H9 (cell line): Measurements from ENCODE around the gene MMRN2. TPM values are rescaled to one million over a fixed set of nuclear protein-coding genes. Genes with fewer than 3 reads are reported as not detected.

Source experiments
- DNase-seq: peaks from one replicate; pipeline ENCODE4 v3.0.0-alpha.2; 2017
- H2AFZ ChIP-seq: one replicate; pipeline ENCODE4 v1.6.1; 2013; ENCODE audit warnings: mild to moderate bottlenecking, low read length, control low read depth, moderate library complexity
- H2AK5ac ChIP-seq: 2 replicates; pipeline ENCODE4 v1.6.1; 2013; ENCODE audit warnings: low read length, control low read depth, mixed read lengths; ENCODE audit not compliant: insufficient read length
- H2BK120ac ChIP-seq: one replicate; pipeline ENCODE4 v1.6.1; 2013; ENCODE audit warnings: low read depth, mild to moderate bottlenecking, low read length, control low read depth, inconsistent platforms; ENCODE audit not compliant: poor library complexity, severe bottlenecking
- H2BK12ac ChIP-seq: 2 replicates; pipeline ENCODE4 v1.6.1; 2013; ENCODE audit warnings: low read length, control low read depth, mixed read lengths, low read depth; ENCODE audit not compliant: insufficient read length
- H2BK15ac ChIP-seq: 2 replicates; pipeline ENCODE4 v1.6.1; 2013; ENCODE audit warnings: low read depth, low read length, control low read depth
- H2BK20ac ChIP-seq: one replicate; pipeline ENCODE4 v1.6.1; 2013; ENCODE audit warnings: low read depth, mild to moderate bottlenecking, low read length, control low read depth, inconsistent platforms; ENCODE audit not compliant: poor library complexity, severe bottlenecking
- H2BK5ac ChIP-seq: 2 replicates; pipeline ENCODE4 v1.6.1; 2013; ENCODE audit warnings: low read length, control low read depth, mixed read lengths; ENCODE audit not compliant: insufficient read length
- H3K14ac ChIP-seq: 2 replicates; pipeline ENCODE4 v1.6.1; 2013; ENCODE audit warnings: low read length, control low read depth; ENCODE audit not compliant: insufficient read depth
- H3K18ac ChIP-seq: 2 replicates; pipeline ENCODE4 v1.6.1; 2013; ENCODE audit warnings: low read depth, mild to moderate bottlenecking, mixed read lengths, low read length, control low read depth; ENCODE audit not compliant: insufficient read length
- H3K23ac ChIP-seq: 2 replicates; pipeline ENCODE4 v1.6.1; 2013; ENCODE audit warnings: low read length, control low read depth, mixed read lengths, low read depth; ENCODE audit not compliant: insufficient read length
- H3K23me2 ChIP-seq: 2 replicates; pipeline ENCODE4 v1.6.1; 2013; ENCODE audit warnings: low read depth, mild to moderate bottlenecking, mixed read lengths, low read length, control low read depth; ENCODE audit not compliant: insufficient read length, poor library complexity, severe bottlenecking
- H3K27ac ChIP-seq: 2 replicates; pipeline ENCODE4 v1.5.1; 2013; ENCODE audit warnings: low read length, control low read depth, mixed read lengths, low read depth; ENCODE audit not compliant: insufficient read length
- H3K27me3 ChIP-seq: 2 replicates; pipeline ENCODE4 v1.6.1; 2013; ENCODE audit warnings: low read length, control low read depth, inconsistent platforms; ENCODE audit not compliant: insufficient read depth
- H3K4ac ChIP-seq: 2 replicates; pipeline ENCODE4 v1.6.1; 2013; ENCODE audit warnings: low read depth, mild to moderate bottlenecking, control low read depth, inconsistent platforms, low read length, moderate library complexity
- H3K4me1 ChIP-seq: 2 replicates; pipeline ENCODE4 v1.6.1; 2013; ENCODE audit warnings: low read length, control low read depth, inconsistent platforms; ENCODE audit not compliant: insufficient read depth
- H3K4me2 ChIP-seq: 2 replicates; pipeline ENCODE4 v1.6.1; 2013; ENCODE audit warnings: low read length, control low read depth, mixed read lengths; ENCODE audit not compliant: insufficient read length, insufficient read depth
- H3K56ac ChIP-seq: 2 replicates; pipeline ENCODE4 v1.6.1; 2013; ENCODE audit warnings: low read depth, mild to moderate bottlenecking, mixed read lengths, low read length, control low read depth; ENCODE audit not compliant: insufficient read length
- H3K79me1 ChIP-seq: 2 replicates; pipeline ENCODE4 v1.6.1; 2013; ENCODE audit warnings: low read depth, mild to moderate bottlenecking, moderate library complexity, low read length, control low read depth, inconsistent platforms; ENCODE audit not compliant: insufficient read depth, poor library complexity, severe bottlenecking
- H3K79me2 ChIP-seq: 2 replicates; pipeline ENCODE4 v1.6.1; 2013; ENCODE audit warnings: low read length, control low read depth, inconsistent platforms; ENCODE audit not compliant: insufficient read depth
- H3K9ac ChIP-seq: 2 replicates; pipeline ENCODE4 v1.6.1; 2013; ENCODE audit warnings: low read length, control low read depth, mixed read lengths; ENCODE audit not compliant: insufficient read length; ENCODE audit errors: extremely low read depth
- H3K9me3 ChIP-seq: one replicate; pipeline ENCODE4 v1.6.1; 2013; ENCODE audit warnings: low read depth, low read length, inconsistent platforms; ENCODE audit not compliant: control insufficient read depth
- H3T11ph ChIP-seq: one replicate; pipeline ENCODE4 v1.6.1; 2013; ENCODE audit warnings: mild to moderate bottlenecking, low read length, control low read depth, inconsistent platforms
- H4K20me1 ChIP-seq: one replicate; pipeline ENCODE4 v1.6.1; 2013; ENCODE audit not compliant: control insufficient read depth, insufficient read length, insufficient read depth
- H4K5ac ChIP-seq: 2 replicates; pipeline ENCODE4 v1.6.1; 2013; ENCODE audit warnings: low read depth, mild to moderate bottlenecking, mixed read lengths, low read length, control low read depth; ENCODE audit not compliant: insufficient read length
- H4K8ac ChIP-seq: replicated peaks from 2 replicates; pipeline ENCODE4 v1.6.1; 2013; ENCODE audit warnings: low read length, control low read depth, mixed read lengths, low read depth; ENCODE audit not compliant: insufficient read length
- H4K91ac ChIP-seq: 2 replicates; pipeline ENCODE4 v1.6.1; 2013; ENCODE audit warnings: low read depth, mild to moderate bottlenecking, moderate library complexity, mixed read lengths, low read length, control low read depth; ENCODE audit not compliant: insufficient read length
- H3K27ac Mint-ChIP-seq, 3 experiments: 2 replicates in 2 of 3; 3 replicates in 1 of 3; pipeline ENCODE4 v1.8.0; 2020 to 2021; ENCODE audit warnings: mixed read lengths in 3 of 3, mild to moderate bottlenecking in 1 of 3, moderate library complexity in 1 of 3
- H3K27me3 Mint-ChIP-seq: 2 replicates; pipeline ENCODE4 v1.8.0; 2021; ENCODE audit warnings: low read depth, mild to moderate bottlenecking, moderate library complexity, mixed read lengths
- H3K36me3 Mint-ChIP-seq, 3 experiments: 2 replicates in 2 of 3; 3 replicates in 1 of 3; pipeline ENCODE4 v1.8.0; 2020 to 2021; ENCODE audit warnings: low read depth in 3 of 3, mixed read lengths in 3 of 3; ENCODE audit not compliant: insufficient read depth in 1 of 3
- H3K4me1 Mint-ChIP-seq, 2 experiments: 2 replicates each; pipeline ENCODE4 v1.8.0; 2020; ENCODE audit warnings: mixed read lengths in 2 of 2
- H3K4me3 Mint-ChIP-seq, 2 experiments: 2 replicates in 1 of 2; 3 replicates in 1 of 2; pipeline ENCODE4 v1.8.0; 2020 to 2021; ENCODE audit warnings: mild to moderate bottlenecking in 2 of 2, mixed read lengths in 2 of 2, moderate library complexity in 1 of 2
- H3K9me3 Mint-ChIP-seq, 2 experiments: 2 replicates in 1 of 2; 3 replicates in 1 of 2; pipeline ENCODE4 v1.8.0; 2020; ENCODE audit warnings: mild to moderate bottlenecking in 2 of 2, mixed read lengths in 2 of 2, moderate library complexity in 1 of 2
- CTCF ChIP-seq: fragments of 200-600 bp; sonication (generic); conservative IDR thresholded peaks from 3 replicates; pipeline ENCODE4 v1.8.0; 2021; ENCODE audit warnings: antibody characterized with exemption, mild to moderate bottlenecking
- whole genome bisulfite sequencing: extraction: QIAGEN DNeasy Blood & Tissue Kit; methylation state at CpG from one replicate; pipeline ENCODE4 v1.1.7; 2013; ENCODE audit warnings: missing lambda C conversion rate, low lambda C conversion rate, mixed read lengths; ENCODE audit not compliant: insufficient read length; ENCODE audit errors: extremely low coverage; 5-methylcytosine and 5-hydroxymethylcytosine counted together
- total RNA-seq: library from RNA; stranded (reverse); gene quantifications from 2 replicates; pipeline ENCODE4 v1.2.1, GENCODE V29; 2021

MMRN2 gene
- total RNA-seq, 1 experiment from 2014 or later: 1.0 TPM

GRCh38 chr10:86932674-86933073 is 24.7 kb downstream of the MMRN2 start:
- Histone ChIP-seq H3K23ac (no peak overlapping the region), H4K8ac (no peak overlapping the region), H3K79me1 (no peaks in the 10 kb centered on the region), H4K20me1 (no peaks in the 10 kb centered on the region), H2BK20ac (no peak overlapping the region), H4K5ac (no peak overlapping the region), H3K9ac (no peak overlapping the region), H2AFZ (no peak overlapping the region), H2BK5ac (no peak overlapping the region), H3K4ac (no peak overlapping the region), H3T11ph (no peak overlapping the region), H3K18ac (no peak overlapping the region), H3K4me2 (no peak overlapping the region), H4K91ac (no peak overlapping the region), H2AK5ac (no peak overlapping the region), H3K56ac (no peak overlapping the region), H2BK15ac (no peak overlapping the region), H3K23me2 (no peaks in the 10 kb centered on the region), H2BK12ac (no peak overlapping the region), H3K4me1 (no peaks in the 10 kb centered on the region), H3K27ac (no peak overlapping the region), H3K79me2 (no peaks in the 10 kb centered on the region), H3K14ac (no peak overlapping the region), H3K9me3 (no peaks in the 10 kb centered on the region), H2BK120ac (no peak overlapping the region), H3K27me3 (no peaks in the 10 kb centered on the region)
- H3K9me3 Mint-ChIP-seq: no peaks in the 10 kb centered on the region
- H3K27ac Mint-ChIP-seq: peak overlapping the region; percentile 13 to 53 (median 48); a peak in 2 of 7 replicates
- no peak for TF ChIP-seq CTCF
- peaks cover 10 to 47% (median 26%) of the 10 kb centered on the region in 3 experiments; a peak in 6 of 7 replicates for H3K36me3 Mint-ChIP-seq
- DNase-seq: no peak
- H3K4me1 Mint-ChIP-seq: peaks cover 0 to 3% of the 10 kb centered on the region in 2 experiments; a peak in 2 of 4 replicates
- no peaks in the 10 kb centered on the region; the same call in 1 of the 2 replicates for H3K27me3 Mint-ChIP-seq
- H3K4me3 Mint-ChIP-seq: no peak overlapping the region
- WGBS: no CpG with 5 or more reads among the region's 2 CpGs
